Posterior cingulate gyrus (tissue), 11 donors: Measurements from ENCODE around the gene GRIN2B.

Experiments used
- DNase-seq, 10 donors: peaks; one replicate each; pipeline versions ENCODE4 v3.0.0 to v3.0.0-alpha.2; 2020 to 2021; ENCODE audit warnings: mixed read lengths in 3 of 10
- intact Hi-C: fragments of 100-400 bp; cut with DNase I; formaldehyde crosslinking; loops from one replicate; pipeline ENCODE4 v1.15.1; 2023

GRIN2B gene

GRCh38 chr12:13959131-13959723, 22.2 kb downstream of the GRIN2B start:
- DNase-seq: peak in 4 of 10 donors; percentile 16 to 87 (median 86)
- intact Hi-C loops: loop anchor here (5.0 kb wide), 1 partner anchor 208 kb away; no protein-coding TSS in a partner anchor

GRCh38 chr12:13957576-13957975, 23.8 kb downstream of the GRIN2B start:
- DNase-seq: peak in 5 of 10 donors; percentile 48 to 89 (median 81)
- intact Hi-C loops: loop anchor here (5.0 kb wide), 1 partner anchor 210 kb away; no protein-coding TSS in a partner anchor

- intact Hi-C loops: loop anchor here (5.0 kb wide), 1 partner anchor 211 kb away; no protein-coding TSS in a partner anchor
- peak in 3 of 10 donors; percentile 23 to 84 (median 76) for DNase-seq
These were observed 25.3 kb downstream of the GRIN2B start for GRCh38 chr12:13956060-13956590.

DNA sequence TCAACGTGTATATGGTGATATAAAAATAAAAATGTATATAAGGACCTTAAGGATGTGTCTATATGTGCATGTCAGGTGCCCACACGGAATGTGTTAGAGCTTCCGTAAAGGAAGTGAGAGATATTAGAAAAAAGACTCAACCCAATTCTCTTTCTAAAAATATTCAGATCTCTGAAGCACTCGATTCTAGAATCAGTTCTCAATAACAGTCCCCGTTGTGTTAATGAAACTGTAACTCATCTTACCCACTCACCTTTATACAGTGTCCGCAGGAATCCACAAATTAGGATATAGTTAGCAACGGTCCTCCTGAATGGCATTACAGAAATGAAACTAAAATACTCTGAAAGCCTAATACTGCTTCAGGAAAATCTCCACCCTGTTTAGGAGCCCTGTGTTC, 29.3 kb downstream of the GRIN2B start:
- intact Hi-C loops: no loop called here
- no peak for DNase-seq

- intact Hi-C loops: no loop called here
- DNase-seq: no peak
These were observed 30.9 kb downstream of the GRIN2B start for GRCh38 chr12:13950502-13950901.

DNA sequence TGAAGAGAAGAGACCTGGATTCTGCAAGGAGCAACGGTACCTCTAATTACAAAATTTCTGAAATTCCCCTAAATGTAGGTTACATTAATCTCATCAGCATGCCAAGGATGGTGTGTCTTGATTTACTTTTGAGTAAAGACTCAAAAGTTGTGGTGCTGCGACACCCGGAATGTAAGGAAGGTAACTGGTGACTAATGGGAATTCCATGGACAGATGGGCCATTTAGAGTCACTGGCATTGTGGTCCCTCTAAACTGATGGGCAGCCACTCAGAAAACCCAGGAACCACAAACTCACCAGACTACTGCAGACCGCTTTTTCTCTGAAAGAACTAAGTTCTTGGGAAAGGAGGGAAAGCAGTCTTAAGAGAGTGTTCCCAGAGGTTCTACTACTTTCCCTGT, 32.8 kb downstream of the GRIN2B start:
- DNase-seq: no peak
- intact Hi-C loops: no loop called here

DNA sequence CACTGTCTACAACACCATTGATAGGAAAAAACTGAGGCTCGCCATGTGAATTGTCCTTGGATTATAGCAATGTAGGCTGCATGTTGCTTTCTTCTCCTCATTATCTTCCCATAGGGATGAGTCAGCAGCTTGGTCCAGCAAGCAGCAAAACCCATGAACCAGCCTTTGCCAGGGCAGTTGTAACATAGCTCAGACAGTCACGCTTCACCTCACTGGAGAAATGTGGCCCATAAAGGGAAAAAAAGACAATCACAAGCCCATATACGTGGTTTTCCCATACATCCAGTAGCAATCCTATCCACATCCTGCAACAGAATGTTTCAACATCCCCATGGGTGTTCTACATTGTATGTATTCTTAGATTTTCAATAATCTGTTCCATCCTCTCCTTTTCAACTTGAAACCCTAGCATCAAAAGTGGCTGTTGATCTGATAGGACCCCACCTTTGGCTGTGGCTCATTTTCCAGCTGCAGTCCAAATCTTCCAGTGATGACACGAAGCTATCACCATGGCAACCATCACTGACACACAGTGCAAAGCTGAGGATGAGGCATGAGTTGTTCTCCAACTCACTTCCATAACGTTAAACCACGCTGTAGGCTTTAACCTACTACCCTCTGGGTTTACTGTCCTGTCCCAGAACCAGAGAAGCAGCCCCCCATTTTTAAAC, 34.0 kb downstream of the GRIN2B start:
- intact Hi-C loops: no loop called here
- no peak for DNase-seq

GRCh38 chr12:13945641-13946040, 35.8 kb downstream of the GRIN2B start:
- intact Hi-C loops: no loop called here

GRCh38 chr12:13945236-13945635, 36.2 kb downstream of the GRIN2B start:
- no peak for DNase-seq
- intact Hi-C loops: no loop called here

More at GRCh38 chr12:13945641-13946040, 35.8 kb downstream of the GRIN2B start:
- DNase-seq: no peak

- intact Hi-C loops: no loop called here
- DNase-seq: no peak
These were observed 38.6 kb downstream of the GRIN2B start for GRCh38 chr12:13942826-13943225.

GRCh38 chr12:13941258-13942249, 39.8 kb downstream of the GRIN2B start:
- intact Hi-C loops: no loop called here
- no peak for DNase-seq

GRCh38 chr12:13940335-13940865, 41.0 kb downstream of the GRIN2B start:
- intact Hi-C loops: no loop called here
- no peak for DNase-seq

DNA sequence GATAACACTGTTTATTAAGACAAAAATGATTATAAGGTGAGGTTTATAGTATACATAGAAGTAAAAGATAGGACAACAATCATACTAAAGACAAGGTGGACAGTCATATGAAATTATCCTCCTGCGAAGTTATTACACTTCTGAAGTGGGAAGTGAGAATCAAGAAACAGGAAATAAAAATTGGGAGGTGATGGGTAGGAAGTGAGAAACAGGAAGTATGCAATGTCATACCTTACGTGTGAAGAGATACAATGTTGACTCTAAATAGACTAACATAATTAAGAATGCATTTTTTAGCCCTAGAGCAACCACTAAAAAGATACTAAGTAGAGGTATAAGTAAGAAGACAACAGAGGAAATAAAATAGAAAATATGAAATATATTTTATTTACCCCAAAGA, 43.7 kb downstream of the GRIN2B start:
- intact Hi-C loops: no loop called here
- DNase-seq: no peak

DNA sequence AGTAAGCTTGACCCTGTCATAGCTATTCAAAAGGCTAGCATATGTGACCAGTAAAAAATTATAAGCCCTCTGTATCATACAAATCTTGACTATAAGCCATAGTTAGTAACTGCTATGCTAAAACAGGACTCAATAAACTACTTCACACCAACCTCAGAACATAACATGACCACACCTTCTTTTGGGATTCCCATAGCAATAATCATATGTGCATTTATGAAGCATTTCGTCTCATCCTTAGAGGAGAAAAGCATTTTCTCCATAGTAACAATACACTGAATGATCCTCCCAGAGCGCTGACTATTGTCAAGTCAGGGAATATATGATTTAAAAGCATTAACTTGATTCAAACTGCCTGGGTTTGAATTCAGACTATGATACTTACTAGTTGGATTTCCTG, 46.2 kb downstream of the GRIN2B start:
- intact Hi-C loops: no loop called here
- no peak for DNase-seq
